GM12865 (cell line): ENCODE results near the gene BICDL1.
"Not testable (repeated sequence)": the region's sequence is repeated elsewhere in the genome, so short reads cannot be mapped to it uniquely, and the experiment has no call there.

Experiments
- DNase-seq: peaks from one replicate; pipeline ENCODE4 v3.0.0; 2010; ENCODE audit warnings: low read depth
- H3K4me3 ChIP-seq: 2 replicates; pipeline ENCODE4 v1.5.1; 2011; ENCODE audit warnings: mild to moderate bottlenecking, low read depth, low read length, control low read depth
- CTCF ChIP-seq: IDR thresholded peaks from 2 replicates; pipeline ENCODE4 v1.5.1; 2011; ENCODE audit warnings: low read length, control low read depth, low read depth, inconsistent platforms; ENCODE audit not compliant: insufficient read depth; ENCODE audit errors: missing control alignments

The BICDL1 gene

GRCh38 chr12:120039711-120040110, 50.7 kb downstream of the BICDL1 start:
- no peak for DNase-seq

GRCh38 chr12:120041386-120042231, 52.6 kb downstream of the BICDL1 start:
- no peak for TF ChIP-seq CTCF
- no peak overlapping the region for H3K4me3 ChIP-seq
- DNase-seq: no peak

More at GRCh38 chr12:120039711-120040110, 50.7 kb downstream of the BICDL1 start:
- H3K4me3 ChIP-seq: no peak overlapping the region
- no peak for TF ChIP-seq CTCF

- H3K4me3 ChIP-seq, DNase-seq: not testable (repeated sequence)
These were observed 56.3 kb downstream of the BICDL1 start for GRCh38 chr12:120045367-120045766.

- no peak overlapping the region for H3K4me3 ChIP-seq
- no peak for DNase-seq
- TF ChIP-seq CTCF: no peak
These were observed 58.0 kb downstream of the BICDL1 start for GRCh38 chr12:120047072-120047471.

- no peak for TF ChIP-seq CTCF
- H3K4me3 ChIP-seq: no peak overlapping the region
These were observed 59.2 kb downstream of the BICDL1 start for GRCh38 chr12:120048263-120048662.

GRCh38 chr12:120049426-120049825, 60.4 kb downstream of the BICDL1 start:
- DNase-seq: no peak
- no peak overlapping the region for H3K4me3 ChIP-seq
- no peak for TF ChIP-seq CTCF

More at GRCh38 chr12:120048263-120048662, 59.2 kb downstream of the BICDL1 start:
- no peak for DNase-seq

- no peak for DNase-seq
- no peak overlapping the region for H3K4me3 ChIP-seq
- TF ChIP-seq CTCF: no peak
These were observed 62.5 kb downstream of the BICDL1 start for GRCh38 chr12:120051535-120051934.
